ENCODE data around the gene CLEC2L.

GRCh38 chr7:139563856-139564255 is 40.4 kb downstream of the CLEC2L start:
- TF ChIP-seq, protein P1, sequence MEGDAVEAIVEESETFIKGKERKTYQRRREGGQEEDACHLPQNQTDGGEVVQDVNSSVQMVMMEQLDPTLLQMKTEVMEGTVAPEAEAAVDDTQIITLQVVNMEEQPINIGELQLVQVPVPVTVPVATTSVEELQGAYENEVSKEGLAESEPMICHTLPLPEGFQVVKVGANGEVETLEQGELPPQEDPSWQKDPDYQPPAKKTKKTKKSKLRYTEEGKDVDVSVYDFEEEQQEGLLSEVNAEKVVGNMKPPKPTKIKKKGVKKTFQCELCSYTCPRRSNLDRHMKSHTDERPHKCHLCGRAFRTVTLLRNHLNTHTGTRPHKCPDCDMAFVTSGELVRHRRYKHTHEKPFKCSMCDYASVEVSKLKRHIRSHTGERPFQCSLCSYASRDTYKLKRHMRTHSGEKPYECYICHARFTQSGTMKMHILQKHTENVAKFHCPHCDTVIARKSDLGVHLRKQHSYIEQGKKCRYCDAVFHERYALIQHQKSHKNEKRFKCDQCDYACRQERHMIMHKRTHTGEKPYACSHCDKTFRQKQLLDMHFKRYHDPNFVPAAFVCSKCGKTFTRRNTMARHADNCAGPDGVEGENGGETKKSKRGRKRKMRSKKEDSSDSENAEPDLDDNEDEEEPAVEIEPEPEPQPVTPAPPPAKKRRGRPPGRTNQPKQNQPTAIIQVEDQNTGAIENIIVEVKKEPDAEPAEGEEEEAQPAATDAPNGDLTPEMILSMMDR (IDR thresholded peaks at IDR 0.05): no peak
- no peak for TF ChIP-seq POLR2A (IDR thresholded peaks at IDR 0.05)
- no peak for TF ChIP-seq POLR2AphosphoS5 (IDR thresholded peaks at IDR 0.05)

Measured in breast epithelium (tissue), 3 donors.